Measurements from ENCODE around the gene C1orf105.

DNA sequence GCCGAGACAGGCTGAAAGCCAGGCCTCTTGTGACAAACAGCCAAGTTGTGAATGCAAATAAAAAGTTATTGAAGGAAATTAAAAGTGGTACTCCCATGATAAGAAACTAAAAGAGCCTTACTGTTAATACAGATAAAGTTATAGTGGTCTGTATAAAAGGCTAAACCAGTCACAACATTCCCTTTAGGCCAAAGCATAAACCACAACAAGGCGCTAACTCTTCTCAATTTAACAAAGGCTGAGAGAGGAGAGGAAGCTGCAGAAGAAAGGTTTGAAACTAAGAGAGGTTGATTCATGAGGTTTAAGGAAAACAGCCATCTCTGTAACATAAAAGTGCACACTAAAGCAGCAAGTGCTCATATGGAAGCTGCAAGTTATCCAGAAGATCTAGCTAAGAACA is 10.7 kb downstream of the C1orf105 start:
- TF ChIP-seq CTCF (IDR thresholded peaks at IDR 0.05), result no peak
- no peak for TF ChIP-seq POLR2A (IDR thresholded peaks at IDR 0.05)

All from gastroesophageal sphincter (tissue), 3 donors.